SK-N-SH (cell line): ENCODE data around the gene TOMM40. TPM values are rescaled to one million over a fixed set of nuclear protein-coding genes. Genes with fewer than 3 reads are reported as not detected.
"Not testable (repeated sequence)": the region's sequence is repeated elsewhere in the genome, so short reads cannot be mapped to it uniquely, and the experiment has no call there.

Experiments
- CTCF ChIA-PET: fragments of 300-600, 350-600 bp; formaldehyde crosslinking; extraction: SDS; loops from one replicate; lab custom pipeline; 2021; lab: Yijun Ruan, JAX
- POLR2A ChIA-PET: fragments of 350-600 bp; sonication (Branson Sonifier 250); formaldehyde crosslinking; extraction: SDS; loops from one replicate; lab custom pipeline; 2020; ENCODE audit warnings: antibody characterized with exemption, inconsistent platforms; lab: Yijun Ruan, JAX
- DNase-seq: peaks from one replicate; pipeline ENCODE4 v3.0.0; 2012
- H2AFZ ChIP-seq: fragments of 200-600 bp; sonication (generic); 2 replicates; pipeline ENCODE4 v1.8.1; 2016; ENCODE audit warnings: antibody characterized with exemption, mild to moderate bottlenecking, low read depth
- H3F3A ChIP-seq: fragments of 200-600 bp; sonication (generic); replicated peaks from 2 replicates; pipeline ENCODE3; 2016; ENCODE audit warnings: antibody characterized with exemption, mild to moderate bottlenecking; ENCODE audit not compliant: insufficient read depth
- H3K27ac ChIP-seq, 2 experiments: fragments of 200-500 bp in 1 of 2; fragments of 200-600 bp in 1 of 2; sonication (Bioruptor generic) in 1 of 2; sonication (generic), shearing (Covaris generic) in 1 of 2; 2 replicates each; pipeline versions ENCODE4 v1.5.1 to v1.6.1; 2014 to 2016; ENCODE audit warnings: low read depth in 2 of 2, inconsistent platforms in 1 of 2, low read length in 1 of 2, mild to moderate bottlenecking in 1 of 2, mixed read lengths in 1 of 2
- H3K27me3 ChIP-seq: fragments of 200-600 bp; sonication (generic), shearing (Covaris generic); 2 replicates; pipeline ENCODE4 v1.6.1; 2016; ENCODE audit warnings: mixed run types; ENCODE audit not compliant: insufficient read depth
- H3K36me3 ChIP-seq, 2 experiments: fragments of 200-500 bp in 1 of 2; fragments of 200-600 bp in 1 of 2; sonication (Bioruptor generic) in 1 of 2; sonication (generic) in 1 of 2; replicated peaks in 1 of 2; 2 replicates each; pipeline versions ENCODE3 to v1.5.1; 2014 to 2016; ENCODE audit warnings: low read length in 1 of 2, mild to moderate bottlenecking in 1 of 2; ENCODE audit not compliant: insufficient read depth in 2 of 2, control insufficient read depth in 1 of 2
- H3K4me1 ChIP-seq, 2 experiments: fragments of 200-500 bp in 1 of 2; fragments of 200-600 bp in 1 of 2; sonication (Bioruptor generic) in 1 of 2; sonication (generic), shearing (Covaris generic) in 1 of 2; 2 replicates each; pipeline versions ENCODE4 v1.5.1 to v1.6.1; 2014 to 2016; ENCODE audit warnings: low read depth in 1 of 2, low read length in 1 of 2, mixed run types in 1 of 2; ENCODE audit not compliant: insufficient read depth in 2 of 2, control insufficient read depth in 1 of 2
- H3K4me2 ChIP-seq: fragments of 200-600 bp; sonication (generic), shearing (Covaris generic); 2 replicates; pipeline ENCODE4 v1.6.1; 2017; ENCODE audit warnings: mixed run types
- H3K4me3 ChIP-seq, 2 experiments: fragments of 200-500 bp in 1 of 2; fragments of 200-600 bp in 1 of 2; sonication (Bioruptor generic) in 1 of 2; sonication (generic), shearing (Covaris generic) in 1 of 2; 2 replicates each; pipeline versions ENCODE4 v1.5.1 to v1.8.1; 2014 to 2016; ENCODE audit warnings: low read depth in 2 of 2, inconsistent platforms in 1 of 2, low read length in 1 of 2, mild to moderate bottlenecking in 1 of 2, mixed read lengths in 1 of 2, moderate library complexity in 1 of 2
- H3K79me2 ChIP-seq: fragments of 200-600 bp; sonication (generic); 2 replicates; pipeline ENCODE4 v1.8.1; 2017; ENCODE audit warnings: mild to moderate bottlenecking; ENCODE audit not compliant: insufficient read depth
- H3K9ac ChIP-seq: fragments of 200-600 bp; sonication (generic); 2 replicates; pipeline ENCODE4 v1.6.1; 2017; ENCODE audit warnings: mixed run types
- H3K9me2 ChIP-seq: fragments of 200-600 bp; sonication (generic); 2 replicates; pipeline ENCODE4 v1.6.1; 2017; ENCODE audit warnings: mixed run types
- H3K9me3 ChIP-seq: fragments of 200-600 bp; sonication (generic); 2 replicates; pipeline ENCODE4 v1.6.1; 2017; ENCODE audit warnings: mixed run types, mild to moderate bottlenecking, moderate library complexity
- H4K20me1 ChIP-seq: fragments of 200-600 bp; sonication (generic); 2 replicates; pipeline ENCODE4 v1.6.1; 2017; ENCODE audit warnings: mild to moderate bottlenecking, mixed run types; ENCODE audit not compliant: insufficient read depth
- EZH2phosphoT487 ChIP-seq: fragments of 200-600 bp; sonication (generic); IDR thresholded peaks from 2 replicates; pipeline ENCODE4 v1.6.1; 2017; ENCODE audit warnings: low read depth, mixed run types, mild to moderate bottlenecking, antibody characterized with exemption, moderate library complexity, borderline replicate concordance
- MEF2A ChIP-seq: IDR thresholded peaks from 2 replicates; pipeline ENCODE4 v1.4.0; 2012; ENCODE audit warnings: low read depth, borderline replicate concordance
- POLR2AphosphoS5 ChIP-seq: IDR thresholded peaks from 2 replicates; pipeline ENCODE4 v1.6.1; 2012; ENCODE audit warnings: low read depth, low read length
- RCOR1 ChIP-seq: fragments of 150-350 bp; IDR thresholded peaks from 2 replicates; pipeline ENCODE4 v1.6.1; 2017; ENCODE audit warnings: antibody characterized with exemption, low read length
- TAF1 ChIP-seq: IDR thresholded peaks from 2 replicates; pipeline ENCODE4 v1.6.1; 2012; ENCODE audit warnings: low read depth, mild to moderate bottlenecking, low read length, moderate library complexity, borderline replicate concordance
- YY1 ChIP-seq: IDR thresholded peaks from 2 replicates; pipeline ENCODE4 v1.4.0; 2012; ENCODE audit warnings: low read depth, mild to moderate bottlenecking
- WGBS: methylation state at CpG from one replicate; pipeline ENCODE4 v1.1.6; 2017; ENCODE audit warnings: low lambda C conversion rate; 5-methylcytosine and 5-hydroxymethylcytosine counted together
- polyA plus RNA-seq, 3 experiments: library from polyadenylated mRNA; depleted of rRNA; stranded (reverse); fragments of >200 nt; gene quantifications; 2 replicates each; pipeline ENCODE4 v1.2.3, GENCODE V29; 2012
- TF ChIP-seq, protein P1 (sequence below): IDR thresholded peaks from 2 replicates; pipeline ENCODE4 v1.6.1; 2012; ENCODE audit warnings: mild to moderate bottlenecking, low read depth, low read length, moderate library complexity

Gene TOMM40
- polyA plus RNA-seq, 1 of the 3 experiments (the other 2 are of a cell fraction) = 78.9 TPM

DNA sequence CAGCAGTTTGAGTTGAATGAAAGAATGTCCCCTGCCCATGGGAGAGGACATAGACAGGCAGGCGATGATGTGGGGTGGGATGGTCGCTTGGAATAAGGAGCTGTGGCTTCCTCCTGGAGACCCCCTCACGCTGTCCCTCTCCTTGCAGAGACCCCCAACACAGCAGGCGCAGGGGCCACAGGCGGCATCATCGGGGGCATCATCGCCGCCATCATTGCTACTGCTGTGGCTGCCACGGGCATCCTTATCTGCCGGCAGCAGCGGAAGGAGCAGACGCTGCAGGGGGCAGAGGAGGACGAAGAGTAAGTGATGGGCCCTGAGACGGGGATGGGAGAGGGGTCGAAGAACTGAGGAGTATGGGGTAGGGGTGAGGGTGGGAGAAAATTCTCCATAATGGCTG lies 9.0 kb upstream of the TOMM40 start:
- ChIA-PET CTCF (no interaction called here), POLR2A (no interaction called here)

DNA sequence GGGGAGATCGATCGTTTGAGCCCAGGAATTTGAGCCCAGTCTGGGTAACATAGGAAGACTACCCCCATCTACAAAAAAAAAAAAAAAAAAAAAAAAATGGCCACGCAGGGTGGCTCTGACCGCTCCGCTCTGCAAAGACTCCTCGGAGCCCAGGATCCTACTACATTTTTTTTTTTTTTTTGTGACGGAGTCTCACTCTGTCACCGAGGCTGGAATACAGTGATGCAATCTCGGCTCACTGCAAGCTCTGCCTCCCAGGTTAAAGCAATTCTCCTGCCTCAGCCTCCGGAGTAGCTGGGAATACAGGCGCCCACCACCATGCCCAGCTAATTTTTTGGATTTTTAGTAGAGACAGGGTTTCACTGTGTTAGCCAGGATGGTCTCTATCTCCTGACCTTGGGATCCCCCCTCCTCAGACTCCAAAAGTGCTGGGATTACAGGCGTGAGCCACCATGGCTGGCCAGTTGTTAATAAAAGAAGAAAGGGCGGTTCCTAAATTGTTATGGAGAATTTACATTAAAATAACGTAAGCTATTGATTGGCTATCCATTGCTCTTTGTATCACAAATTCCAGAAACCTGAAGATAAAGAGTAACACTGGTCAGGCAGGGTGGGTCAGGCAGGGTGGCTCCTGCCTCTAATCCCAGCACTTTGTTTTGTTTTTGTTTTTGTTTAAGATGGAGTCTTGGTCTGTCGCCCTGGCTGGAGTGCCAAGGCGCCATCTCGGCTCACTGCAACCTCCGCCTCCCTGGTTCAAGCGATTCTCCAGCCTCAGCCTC lies 8.2 kb upstream of the TOMM40 start:
- H3K4me3 ChIP-seq, H3K27ac ChIP-seq, H2AFZ ChIP-seq, H3K27me3 ChIP-seq, H4K20me1 ChIP-seq, DNase-seq, H3K79me2 ChIP-seq, H3K9me2 ChIP-seq, H3K4me2 ChIP-seq, H3K9ac ChIP-seq, POLR2A ChIA-PET, H3K4me1 ChIP-seq, H3K9me3 ChIP-seq: not testable (repeated sequence)
- peaks cover 10% of the 10 kb centered on the region for H3F3A ChIP-seq
- WGBS = 90% methylated on average over 19 of the region's 19 CpGs
- H3K36me3 ChIP-seq = peaks cover 2 to 18% of the 10 kb centered on the region in 2 experiments
- CTCF ChIA-PET = interaction anchor here (0.6 to 1.5 kb wide), 3 partner anchors 72 to 584 kb away, joined by 3 to 5 read pairs (median 4); partner anchors contain the start of gene CLPTM1

More for the DNA sequence above, 9.0 kb upstream of the TOMM40 start:
- H3K27ac ChIP-seq = no peak overlapping the region
- H3K27me3 ChIP-seq = no peaks in the 10 kb centered on the region
- H3F3A ChIP-seq = peaks cover 10% of the 10 kb centered on the region
- H3K4me2 ChIP-seq = no peak overlapping the region
- H3K9me3 ChIP-seq = no peaks in the 10 kb centered on the region
- no peak overlapping the region for H3K4me3 ChIP-seq
- no peak for DNase-seq
- no peaks in the 10 kb centered on the region; the same call in 1 of the 2 replicates for H3K79me2 ChIP-seq
- no peak overlapping the region for H2AFZ ChIP-seq
- H3K36me3 ChIP-seq = peaks cover 2 to 16% of the 10 kb centered on the region in 2 experiments
- no peak overlapping the region for H3K9ac ChIP-seq
- no peak for TF ChIP-seq YY1
- TF ChIP-seq EZH2phosphoT487 = no peak
- TF ChIP-seq, protein P1, sequence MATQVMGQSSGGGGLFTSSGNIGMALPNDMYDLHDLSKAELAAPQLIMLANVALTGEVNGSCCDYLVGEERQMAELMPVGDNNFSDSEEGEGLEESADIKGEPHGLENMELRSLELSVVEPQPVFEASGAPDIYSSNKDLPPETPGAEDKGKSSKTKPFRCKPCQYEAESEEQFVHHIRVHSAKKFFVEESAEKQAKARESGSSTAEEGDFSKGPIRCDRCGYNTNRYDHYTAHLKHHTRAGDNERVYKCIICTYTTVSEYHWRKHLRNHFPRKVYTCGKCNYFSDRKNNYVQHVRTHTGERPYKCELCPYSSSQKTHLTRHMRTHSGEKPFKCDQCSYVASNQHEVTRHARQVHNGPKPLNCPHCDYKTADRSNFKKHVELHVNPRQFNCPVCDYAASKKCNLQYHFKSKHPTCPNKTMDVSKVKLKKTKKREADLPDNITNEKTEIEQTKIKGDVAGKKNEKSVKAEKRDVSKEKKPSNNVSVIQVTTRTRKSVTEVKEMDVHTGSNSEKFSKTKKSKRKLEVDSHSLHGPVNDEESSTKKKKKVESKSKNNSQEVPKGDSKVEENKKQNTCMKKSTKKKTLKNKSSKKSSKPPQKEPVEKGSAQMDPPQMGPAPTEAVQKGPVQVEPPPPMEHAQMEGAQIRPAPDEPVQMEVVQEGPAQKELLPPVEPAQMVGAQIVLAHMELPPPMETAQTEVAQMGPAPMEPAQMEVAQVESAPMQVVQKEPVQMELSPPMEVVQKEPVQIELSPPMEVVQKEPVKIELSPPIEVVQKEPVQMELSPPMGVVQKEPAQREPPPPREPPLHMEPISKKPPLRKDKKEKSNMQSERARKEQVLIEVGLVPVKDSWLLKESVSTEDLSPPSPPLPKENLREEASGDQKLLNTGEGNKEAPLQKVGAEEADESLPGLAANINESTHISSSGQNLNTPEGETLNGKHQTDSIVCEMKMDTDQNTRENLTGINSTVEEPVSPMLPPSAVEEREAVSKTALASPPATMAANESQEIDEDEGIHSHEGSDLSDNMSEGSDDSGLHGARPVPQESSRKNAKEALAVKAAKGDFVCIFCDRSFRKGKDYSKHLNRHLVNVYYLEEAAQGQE = no peak
- TF ChIP-seq MEF2A = no peak
- TF ChIP-seq RCOR1 = no peak
- TF ChIP-seq POLR2AphosphoS5 = no peak
- no peak for TF ChIP-seq TAF1
- no peaks in the 10 kb centered on the region for H4K20me1 ChIP-seq
- 93% methylated on average over 15 of the region's 15 CpGs for WGBS
- H3K9me2 ChIP-seq = no peaks in the 10 kb centered on the region
- H3K4me1 ChIP-seq = peaks cover 0 to 3% of the 10 kb centered on the region in 2 experiments; a peak in 1 of 4 replicates
